SH-SY5Y (cell line): ENCODE results near the gene SST.

ENCODE experiments used
- GATA2 ChIP-seq: IDR thresholded peaks from 2 replicates; pipeline ENCODE4 v1.6.1; 2011; ENCODE audit warnings: mild to moderate bottlenecking, low read depth, low read length
- GATA3 ChIP-seq: IDR thresholded peaks from 2 replicates; pipeline ENCODE4 v1.6.1; 2011; ENCODE audit warnings: low read depth, mild to moderate bottlenecking, low read length, moderate library complexity

DNA sequence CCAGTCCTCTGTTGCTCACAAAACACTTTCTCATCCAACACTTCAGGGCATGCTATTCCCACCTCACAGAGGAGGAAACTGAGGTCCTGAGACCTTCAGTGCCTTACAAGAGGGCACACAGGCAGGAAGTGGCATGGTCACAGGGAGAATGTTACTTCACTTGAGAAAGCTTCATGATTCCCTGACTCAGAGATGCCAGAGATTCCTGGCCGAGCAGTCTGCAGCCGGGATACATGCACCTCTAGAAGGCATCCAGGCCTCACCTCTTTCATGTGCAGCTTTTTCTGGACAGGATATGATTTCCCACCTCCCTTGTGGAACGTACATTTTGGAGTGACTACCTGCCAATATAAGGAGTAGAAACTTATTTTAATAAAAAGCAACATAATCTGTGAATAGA lies 2.8 kb upstream of the SST start:
- TF ChIP-seq GATA2 (no peak), GATA3 (no peak)
